GM12892 (cell line): ENCODE measurements around the gene KLHL28.

Experiments used
- POLR2A ChIP-seq: IDR thresholded peaks from 2 replicates; pipeline ENCODE4 v1.6.1; 2011; ENCODE audit warnings: low read depth, low read length, control low read depth
- POLR2AphosphoS5 ChIP-seq: IDR thresholded peaks from 2 replicates; pipeline ENCODE4 v1.6.1; 2011; ENCODE audit warnings: low read depth, low read length, control low read depth
- TAF1 ChIP-seq: IDR thresholded peaks from 2 replicates; pipeline ENCODE4 v1.6.1; 2011; ENCODE audit warnings: low read depth, mild to moderate bottlenecking, control low read depth, low read length, borderline replicate concordance

DNA sequence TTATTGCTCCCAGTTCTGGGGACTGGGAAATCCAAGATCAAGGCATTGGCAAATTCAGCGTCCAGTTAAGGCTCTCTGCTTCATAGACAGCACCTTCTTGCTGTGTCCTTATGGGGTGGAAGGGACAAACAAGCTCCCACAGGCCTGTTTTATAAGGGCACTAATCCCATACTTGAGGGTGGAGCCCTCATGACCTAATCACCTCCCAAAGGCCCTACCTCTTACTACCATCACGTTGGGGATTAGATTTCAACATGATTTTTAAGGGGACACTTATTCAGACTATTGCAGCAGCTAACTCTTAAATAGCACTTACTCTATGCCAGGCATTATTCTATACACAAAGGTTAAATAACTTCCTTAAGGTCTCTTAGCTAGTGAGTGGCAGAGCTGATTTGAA lies 17.5 kb upstream of the KLHL28 start:
- TF ChIP-seq POLR2A: no peak
- TF ChIP-seq POLR2AphosphoS5: no peak
- no peak for TF ChIP-seq TAF1
